DOHH2 (cell line): ENCODE measurements around the gene DLGAP1.
"Not testable (repeated sequence)": the region's sequence is repeated elsewhere in the genome, so short reads cannot be mapped to it uniquely, and the experiment has no call there.

Experiments
- H3F3A ChIP-seq: fragments of 200-600 bp; sonication (generic), shearing (Covaris generic); 2 replicates; pipeline ENCODE4 v1.6.0; 2016; ENCODE audit warnings: antibody characterized with exemption, mild to moderate bottlenecking; ENCODE audit not compliant: control insufficient read depth, insufficient read depth
- H3K27ac ChIP-seq: fragments of 200-600 bp; sonication (generic); 2 replicates; pipeline ENCODE4 v1.5.1; 2014; ENCODE audit warnings: low read depth, mild to moderate bottlenecking, low read length, moderate library complexity
- H3K27me3 ChIP-seq: fragments of 200-600 bp; sonication (generic); 2 replicates; pipeline ENCODE4 v1.6.1; 2014; ENCODE audit warnings: mild to moderate bottlenecking, low read length, mixed read lengths; ENCODE audit not compliant: control insufficient read depth
- H3K36me3 ChIP-seq: fragments of 200-600 bp; sonication (generic); 2 replicates; pipeline ENCODE4 v1.6.1; 2014; ENCODE audit warnings: mild to moderate bottlenecking, low read length, moderate library complexity, mixed read lengths; ENCODE audit not compliant: control insufficient read depth
- H3K4me1 ChIP-seq: fragments of 200-600 bp; sonication (generic); 2 replicates; pipeline ENCODE4 v1.6.1; 2014; ENCODE audit warnings: mild to moderate bottlenecking, low read length, mixed read lengths; ENCODE audit not compliant: control insufficient read depth
- H3K4me2 ChIP-seq: fragments of 200-600 bp; sonication (generic); 2 replicates; pipeline ENCODE4 v1.6.0; 2014; ENCODE audit warnings: mild to moderate bottlenecking, low read length, moderate library complexity
- H3K4me3 ChIP-seq: fragments of 200-600 bp; sonication (generic); 2 replicates; pipeline ENCODE4 v1.5.1; 2014; ENCODE audit warnings: mild to moderate bottlenecking, low read length, mixed read lengths
- H3K79me2 ChIP-seq: fragments of 200-600 bp; sonication (generic); 2 replicates; pipeline ENCODE4 v1.6.1; 2014; ENCODE audit warnings: mild to moderate bottlenecking, low read length, mixed read lengths; ENCODE audit not compliant: control insufficient read depth
- H3K9me2 ChIP-seq: fragments of 200-600 bp; sonication (generic); replicated peaks from 2 replicates; pipeline ENCODE4 v1.6.1; 2014; ENCODE audit warnings: mild to moderate bottlenecking, low read length, mixed read lengths; ENCODE audit not compliant: control insufficient read depth
- H3K9me3 ChIP-seq: fragments of 200-600 bp; sonication (generic); 2 replicates; pipeline ENCODE4 v1.6.1; 2014; ENCODE audit warnings: antibody characterized with exemption, low read length, mixed read lengths; ENCODE audit not compliant: control insufficient read depth, insufficient read depth
- H4K20me1 ChIP-seq: fragments of 200-600 bp; sonication (generic); 2 replicates; pipeline ENCODE4 v1.6.0; 2014; ENCODE audit warnings: low read depth, mild to moderate bottlenecking, antibody characterized with exemption, low read length, moderate library complexity; ENCODE audit not compliant: control insufficient read depth, insufficient read depth
- CTCF ChIP-seq: fragments of 200-600 bp; sonication (generic); IDR thresholded peaks from one replicate; pipeline ENCODE4 v1.5.1; 2014; ENCODE audit warnings: antibody characterized with exemption, mild to moderate bottlenecking, low read depth, low read length; ENCODE audit not compliant: poor library complexity, severe bottlenecking
- EZH2phosphoT487 ChIP-seq: fragments of 200-600 bp; sonication (generic); IDR thresholded peaks from 2 replicates; pipeline ENCODE4 v1.6.1; 2017; ENCODE audit warnings: borderline replicate concordance, mild to moderate bottlenecking, antibody characterized with exemption, low read length, moderate library complexity, mixed read lengths

Gene DLGAP1

GRCh38 chr18:4455113-4455811 lies at the start of gene DLGAP1:
Gene DLGAP1 (minus strand): TSS chr18:4455307.
- Histone ChIP-seq H3K9me3 (peaks cover 4% of the 10 kb centered on the region; the same call in 1 of the 2 replicates), H3K4me2 (no peak within 1 kb of the TSS), H3K79me2 (no peaks in the 10 kb centered on the region), H4K20me1 (no peaks in the 10 kb centered on the region), H3K27ac (no peak within 1 kb of the TSS), H3K36me3 (no peaks in the 10 kb centered on the region), H3F3A (no peaks in the 10 kb centered on the region), H3K4me3 (no peak within 1 kb of the TSS), H3K27me3 (no peaks in the 10 kb centered on the region), H3K4me1 (no peaks in the 10 kb centered on the region), H3K9me2 (no peaks in the 10 kb centered on the region)
- TF ChIP-seq EZH2phosphoT487 = no peak
- no peak for TF ChIP-seq CTCF

DNA sequence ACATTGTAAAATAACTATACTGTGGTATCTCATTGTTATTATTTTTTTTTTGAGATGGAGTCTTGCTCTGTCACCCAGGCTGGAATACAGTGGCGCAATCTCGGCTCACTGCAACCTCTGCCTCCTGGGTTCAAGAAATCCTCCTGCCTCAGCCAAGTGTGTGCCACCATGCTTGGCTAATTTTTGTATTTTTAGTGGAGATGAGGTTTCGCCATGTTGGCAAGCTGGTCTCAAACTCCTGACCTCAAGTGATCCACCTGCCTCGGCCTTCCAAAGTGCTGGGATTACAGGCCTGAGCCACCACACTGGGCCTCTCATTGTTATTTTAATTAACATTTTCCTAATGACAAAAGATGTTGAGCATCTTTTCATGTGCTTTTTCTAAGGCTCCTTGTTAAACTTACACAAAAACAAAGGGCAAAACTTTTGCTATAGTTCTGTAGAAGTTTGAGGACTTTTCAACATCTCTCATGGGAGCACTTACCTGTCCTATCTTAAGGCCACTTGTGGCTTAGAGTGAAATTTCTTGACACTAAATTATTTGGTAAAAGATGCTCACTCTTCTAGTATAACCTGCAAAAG lies 39.7 kb upstream of the DLGAP1 start:
- not testable (repeated sequence) for H3K36me3 ChIP-seq, H3F3A ChIP-seq, H3K79me2 ChIP-seq, H3K4me3 ChIP-seq, H3K27me3 ChIP-seq, H3K9me3 ChIP-seq, H3K9me2 ChIP-seq, H3K4me1 ChIP-seq, H4K20me1 ChIP-seq, H3K4me2 ChIP-seq, H3K27ac ChIP-seq

DNA sequence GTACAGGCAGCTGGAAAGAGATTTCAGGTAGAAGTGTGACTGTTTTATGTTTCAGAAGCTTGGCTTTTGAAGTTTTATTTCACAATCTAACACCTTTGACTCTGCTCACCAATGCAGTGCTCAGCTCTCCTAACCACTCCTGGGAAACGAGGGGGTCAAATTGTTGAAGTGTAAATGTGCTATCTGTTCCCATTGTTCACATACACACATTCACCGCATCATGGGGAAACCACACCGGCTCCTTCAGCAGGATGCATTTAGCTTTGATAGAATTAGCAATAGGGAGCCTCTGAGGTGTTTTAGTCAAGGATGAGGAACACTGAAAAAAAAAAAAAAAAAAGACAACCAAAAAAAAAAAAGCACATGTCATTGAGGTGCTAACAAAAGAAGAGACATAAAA lies 13.4 kb upstream of the DLGAP1 start:
- H3K4me3 ChIP-seq = no peak overlapping the region
- no peaks in the 10 kb centered on the region for H4K20me1 ChIP-seq
- no peaks in the 10 kb centered on the region for H3K36me3 ChIP-seq
- H3K9me3 ChIP-seq = no peaks in the 10 kb centered on the region
- H3F3A ChIP-seq = no peaks in the 10 kb centered on the region
- no peaks in the 10 kb centered on the region for H3K4me1 ChIP-seq
- no peaks in the 10 kb centered on the region for H3K27me3 ChIP-seq
- H3K9me2 ChIP-seq = no peaks in the 10 kb centered on the region
- H3K79me2 ChIP-seq = no peaks in the 10 kb centered on the region
- H3K4me2 ChIP-seq = no peak overlapping the region
- TF ChIP-seq CTCF = no peak
- TF ChIP-seq EZH2phosphoT487 = no peak
- no peak overlapping the region for H3K27ac ChIP-seq

DNA sequence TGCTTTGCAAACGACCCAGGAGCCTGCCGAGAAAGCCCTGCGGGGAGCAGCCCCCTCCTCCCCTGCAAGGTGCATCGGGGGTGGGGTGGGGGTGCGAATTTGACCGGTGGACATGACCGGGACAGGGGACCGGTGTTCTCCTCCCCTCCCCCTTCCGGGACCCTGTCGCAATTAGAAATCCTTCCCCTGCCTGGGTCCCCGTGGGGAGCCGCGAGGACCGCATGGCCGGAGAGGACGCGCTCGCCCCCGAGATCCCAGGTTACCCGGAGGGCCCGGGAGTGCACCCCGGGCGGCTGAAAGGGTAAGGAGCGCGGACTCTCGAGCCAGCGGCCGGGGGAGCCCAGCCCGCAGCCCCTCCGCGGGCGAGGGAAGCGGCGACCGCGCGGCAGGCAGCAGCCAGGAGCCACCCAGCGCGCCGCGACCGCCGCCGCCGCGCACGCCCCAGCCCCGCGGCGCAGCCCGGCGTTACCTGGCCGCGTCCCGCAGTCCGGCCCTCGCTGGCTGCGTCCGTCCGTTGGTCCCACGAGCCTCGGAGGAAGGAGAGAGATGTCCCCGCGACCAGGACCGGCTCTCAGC lies 482 bp downstream of the DLGAP1 start:
- Histone ChIP-seq H3K27ac (no peak overlapping the region), H3K36me3 (no peaks in the 10 kb centered on the region), H3F3A (no peaks in the 10 kb centered on the region), H3K9me3 (peaks cover 4% of the 10 kb centered on the region; the same call in 1 of the 2 replicates), H3K9me2 (no peaks in the 10 kb centered on the region), H3K79me2 (no peaks in the 10 kb centered on the region), H3K27me3 (no peaks in the 10 kb centered on the region), H4K20me1 (no peaks in the 10 kb centered on the region), H3K4me1 (no peaks in the 10 kb centered on the region), H3K4me3 (no peak overlapping the region), H3K4me2 (no peak overlapping the region)
- no peak for TF ChIP-seq EZH2phosphoT487
- no peak for TF ChIP-seq CTCF
